Skeletal muscle tissue (tissue), 4 donors: ENCODE data around the gene NNMT. TPM values are rescaled to one million over a fixed set of nuclear protein-coding genes. Genes with fewer than 3 reads are reported as not detected.

Source experiments
- H3K27ac ChIP-seq: one replicate; pipeline ENCODE4 v1.7.0; 2013; ENCODE audit warnings: mild to moderate bottlenecking, low read depth, low read length, inconsistent platforms
- H3K27me3 ChIP-seq, 3 donors: one replicate each; pipeline ENCODE4 v1.7.0; 2013; ENCODE audit warnings: low read length in 3 of 3; ENCODE audit not compliant: control insufficient read depth in 3 of 3, insufficient read depth in 3 of 3
- H3K36me3 ChIP-seq, 3 donors: one replicate each; pipeline ENCODE4 v1.7.0; 2013; ENCODE audit warnings: low read length in 3 of 3; ENCODE audit not compliant: control insufficient read depth in 3 of 3, insufficient read depth in 3 of 3
- H3K4me1 ChIP-seq, 3 donors: one replicate each; pipeline ENCODE4 v1.7.0; 2013; ENCODE audit warnings: low read length in 3 of 3, mild to moderate bottlenecking in 3 of 3; ENCODE audit not compliant: control insufficient read depth in 3 of 3, insufficient read depth in 3 of 3
- H3K4me3 ChIP-seq, 3 donors: one replicate each; pipeline ENCODE4 v1.7.0; 2013; ENCODE audit warnings: low read length in 3 of 3
- H3K9ac ChIP-seq, 3 donors: one replicate each; pipeline ENCODE4 v1.7.0; 2013; ENCODE audit warnings: low read length in 3 of 3, mild to moderate bottlenecking in 3 of 3, moderate library complexity in 2 of 3, low read depth in 1 of 3
- H3K9me3 ChIP-seq, 3 donors: one replicate each; pipeline ENCODE4 v1.7.0; 2013; ENCODE audit warnings: low read length in 3 of 3; ENCODE audit not compliant: control insufficient read depth in 3 of 3
- total RNA-seq: library from RNA; depleted of rRNA; stranded (reverse); fragments of >200 nt; gene quantifications from one replicate; pipeline ENCODE4 v1.2.3, GENCODE V29; 2014
- donor health status: Osteomylitis.

NNMT gene
- total RNA-seq, 1 donor from 2014 or later, result 87.2 TPM

DNA sequence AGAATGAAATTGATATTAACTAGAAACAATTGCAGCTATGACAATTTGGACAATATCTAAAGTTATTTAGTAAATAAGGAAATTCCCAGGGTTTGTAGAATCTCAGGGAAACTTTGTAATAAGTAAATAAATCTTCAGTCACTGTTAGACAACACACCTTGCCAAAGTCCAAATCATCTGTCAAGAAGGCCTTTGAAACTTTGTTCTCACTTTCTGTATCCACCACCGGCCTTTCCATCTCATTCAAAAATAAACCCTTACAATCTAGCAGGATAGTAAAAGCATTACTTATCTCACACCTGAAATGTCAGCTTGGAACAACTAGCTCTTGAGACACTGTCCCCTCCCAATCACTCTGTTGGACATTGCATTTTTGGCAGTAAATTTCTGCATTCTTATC, 7.9 kb downstream of the NNMT start:
- no peak overlapping the region for H3K9ac ChIP-seq
- no peak overlapping the region for H3K27ac ChIP-seq
- no peaks in the 10 kb centered on the region for H3K27me3 ChIP-seq
- H3K4me3 ChIP-seq, result peak overlapping the region in 1 of 3 donors; percentile 10
- peaks cover 18 to 32% (median 22%) of the 10 kb centered on the region in 3 donors for H3K4me1 ChIP-seq
- no peaks in the 10 kb centered on the region for H3K9me3 ChIP-seq
- H3K36me3 ChIP-seq, result peaks cover 2 to 17% (median 8%) of the 10 kb centered on the region in 3 donors

DNA sequence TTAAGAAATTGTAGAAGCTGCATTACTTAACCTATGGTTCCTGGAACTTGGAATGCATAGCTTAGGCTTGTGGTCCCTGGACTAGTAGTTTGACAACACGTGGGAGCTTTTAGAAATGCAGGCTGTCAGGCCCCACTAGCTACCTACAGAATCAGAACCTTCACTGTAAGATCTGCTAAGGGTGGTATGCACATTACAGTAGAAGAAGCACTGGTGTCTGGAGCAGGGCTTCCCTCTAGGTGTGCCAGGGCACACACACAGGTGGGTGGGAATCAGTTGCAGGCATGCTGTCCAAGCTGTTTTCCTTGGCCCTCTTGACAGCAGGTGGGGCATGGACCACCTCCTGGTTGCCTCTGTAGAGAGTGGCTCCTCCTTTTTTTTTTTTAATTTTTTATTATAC, 8.8 kb downstream of the NNMT start:
- peak overlapping the region in 1 of 3 donors; percentile 34 for H3K4me3 ChIP-seq
- H3K27ac ChIP-seq, result no peak overlapping the region

DNA sequence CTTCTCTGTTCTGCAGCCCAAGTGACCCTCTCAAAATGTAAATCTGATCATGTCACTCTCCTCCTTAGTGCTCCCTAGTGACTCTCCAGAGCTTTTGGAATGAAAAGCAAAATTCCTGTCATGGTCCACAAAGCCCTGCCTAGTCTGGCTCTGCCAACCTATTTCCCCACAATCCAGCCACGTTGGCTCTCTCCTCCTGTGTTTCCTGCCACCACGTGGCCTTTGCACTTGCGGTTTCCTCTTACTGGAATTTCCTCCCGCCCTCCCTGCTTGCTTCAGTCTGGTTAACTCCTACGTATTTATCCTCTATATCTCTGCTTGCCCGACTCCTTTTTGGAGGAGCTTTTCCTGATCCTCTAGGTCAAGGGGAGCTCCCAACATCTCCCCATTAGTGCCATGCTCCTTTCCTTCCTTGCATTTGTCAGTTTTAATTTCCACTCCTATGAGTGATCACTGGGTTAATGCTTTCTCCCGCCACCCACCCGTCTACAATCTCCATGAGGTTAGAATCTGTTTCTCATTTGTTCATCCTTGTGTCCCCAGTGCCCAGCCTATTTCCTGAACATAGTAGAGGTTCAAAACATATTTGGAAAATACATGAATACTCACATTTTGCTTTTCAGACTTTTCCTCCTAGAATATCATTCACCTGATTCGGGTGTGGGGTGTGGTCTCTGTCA, 11.5 kb downstream of the NNMT start:
- peak overlapping the region; percentile 10 to 76 (median 50) for H3K9ac ChIP-seq
- peak overlapping the region; percentile 92 for H3K27ac ChIP-seq
- peak overlapping the region; percentile 28 to 68 (median 46) for H3K4me3 ChIP-seq
- peaks cover 21 to 33% (median 30%) of the 10 kb centered on the region in 3 donors for H3K4me1 ChIP-seq
- H3K9me3 ChIP-seq, result no peaks in the 10 kb centered on the region
- peaks cover 6 to 22% (median 8%) of the 10 kb centered on the region in 3 donors for H3K36me3 ChIP-seq
- H3K27me3 ChIP-seq, result no peaks in the 10 kb centered on the region

More for the DNA sequence above, 8.8 kb downstream of the NNMT start:
- Histone ChIP-seq H3K9me3 (no peaks in the 10 kb centered on the region), H3K36me3 (peaks cover 2 to 17% (median 8%) of the 10 kb centered on the region in 3 donors), H3K27me3 (no peaks in the 10 kb centered on the region), H3K9ac (no peak overlapping the region), H3K4me1 (peaks cover 18 to 35% (median 24%) of the 10 kb centered on the region in 3 donors)

DNA sequence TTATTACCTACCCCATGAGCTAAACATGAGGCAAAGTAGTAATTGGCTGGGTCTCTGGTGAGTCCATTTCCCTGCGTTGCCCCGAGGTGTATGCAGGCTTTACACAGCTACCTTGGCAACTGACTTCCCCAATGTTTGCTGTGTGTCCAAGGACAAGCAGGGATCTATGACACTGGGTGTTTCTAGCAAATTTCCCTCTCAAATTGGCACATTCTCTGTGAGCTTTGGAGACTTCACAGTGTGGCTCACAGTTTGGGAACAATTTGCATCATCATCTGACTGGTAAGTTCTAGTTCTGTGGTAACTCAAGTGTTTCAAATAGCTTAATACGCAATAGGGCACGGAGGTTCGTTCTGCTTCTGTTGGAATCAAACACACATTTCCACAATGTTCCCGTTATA, 12.5 kb downstream of the NNMT start:
- peak overlapping the region; percentile 28 to 68 (median 41) for H3K4me3 ChIP-seq

DNA sequence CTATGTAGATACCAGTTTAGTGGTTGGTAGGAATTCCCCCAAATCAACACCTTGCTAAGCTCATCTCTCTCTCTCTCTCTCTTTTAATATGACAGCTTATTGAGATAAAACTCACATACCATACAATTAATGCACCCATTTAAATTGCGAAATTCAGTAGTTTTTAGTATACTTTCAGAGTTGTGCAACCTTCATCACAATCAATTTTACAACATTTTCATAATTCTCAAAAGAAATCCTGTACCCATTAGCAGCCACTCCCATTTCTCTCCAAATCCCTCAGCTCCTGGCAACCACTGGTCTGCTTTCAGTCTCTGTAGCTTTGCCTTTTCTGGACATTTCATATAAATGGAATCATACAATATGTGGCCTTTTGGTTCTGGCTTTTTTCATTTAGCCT, 13.3 kb downstream of the NNMT start:
- no peaks in the 10 kb centered on the region for H3K27me3 ChIP-seq
- no peak overlapping the region for H3K9ac ChIP-seq
- peaks cover 12 to 36% (median 19%) of the 10 kb centered on the region in 3 donors for H3K36me3 ChIP-seq
- peak overlapping the region; percentile 92 for H3K27ac ChIP-seq
- H3K4me1 ChIP-seq, result peaks cover 21 to 33% (median 30%) of the 10 kb centered on the region in 3 donors
- no peaks in the 10 kb centered on the region for H3K9me3 ChIP-seq
- peak overlapping the region in 1 of 3 donors; percentile 28 for H3K4me3 ChIP-seq

More for the DNA sequence above, 12.5 kb downstream of the NNMT start:
- H3K9ac ChIP-seq, result peak overlapping the region; percentile 20 to 76 (median 35)
- peak overlapping the region; percentile 92 for H3K27ac ChIP-seq
- H3K36me3 ChIP-seq, result peaks cover 8 to 31% (median 15%) of the 10 kb centered on the region in 3 donors
- no peaks in the 10 kb centered on the region for H3K9me3 ChIP-seq
- peaks cover 21 to 33% (median 30%) of the 10 kb centered on the region in 3 donors for H3K4me1 ChIP-seq
- no peaks in the 10 kb centered on the region for H3K27me3 ChIP-seq

DNA sequence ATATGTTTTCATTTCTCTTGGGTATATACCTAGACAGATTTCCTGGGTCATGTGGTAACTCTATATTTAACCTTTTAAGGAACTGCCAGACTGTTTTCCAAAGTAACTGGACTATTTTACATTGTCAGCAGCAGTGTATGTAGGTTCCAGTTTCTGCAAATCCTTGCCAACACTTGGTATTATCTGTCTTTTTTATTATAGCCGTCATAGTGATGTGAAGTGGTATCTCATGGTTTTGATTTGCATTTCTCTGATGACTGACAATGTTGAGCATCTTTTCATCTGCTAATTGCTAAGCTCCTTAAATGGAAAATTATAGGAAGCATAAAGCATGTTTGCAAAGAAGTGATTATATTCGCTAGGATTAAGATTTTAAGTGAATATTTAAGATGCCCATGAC, 13.9 kb downstream of the NNMT start:
- H3K27me3 ChIP-seq, result no peaks in the 10 kb centered on the region
- H3K36me3 ChIP-seq, result peaks cover 12 to 37% (median 19%) of the 10 kb centered on the region in 3 donors
- no peak overlapping the region for H3K4me3 ChIP-seq
- H3K9me3 ChIP-seq, result no peaks in the 10 kb centered on the region
- peaks cover 21 to 30% (median 29%) of the 10 kb centered on the region in 3 donors for H3K4me1 ChIP-seq
- H3K27ac ChIP-seq, result no peak overlapping the region
- H3K9ac ChIP-seq, result no peak overlapping the region

DNA sequence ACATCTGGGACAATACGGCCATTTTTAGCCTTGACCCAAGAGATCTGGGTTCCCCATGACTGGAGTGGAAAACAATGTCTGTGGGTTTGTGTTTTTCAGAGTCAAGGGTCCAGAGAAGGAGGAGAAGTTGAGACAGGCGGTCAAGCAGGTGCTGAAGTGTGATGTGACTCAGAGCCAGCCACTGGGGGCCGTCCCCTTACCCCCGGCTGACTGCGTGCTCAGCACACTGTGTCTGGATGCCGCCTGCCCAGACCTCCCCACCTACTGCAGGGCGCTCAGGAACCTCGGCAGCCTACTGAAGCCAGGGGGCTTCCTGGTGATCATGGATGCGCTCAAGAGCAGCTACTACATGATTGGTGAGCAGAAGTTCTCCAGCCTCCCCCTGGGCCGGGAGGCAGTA, 15.7 kb downstream of the NNMT start:
- Histone ChIP-seq H3K27me3 (no peaks in the 10 kb centered on the region), H3K4me3 (no peak overlapping the region), H3K9me3 (no peaks in the 10 kb centered on the region), H3K36me3 (peaks cover 12 to 49% (median 23%) of the 10 kb centered on the region in 3 donors), H3K27ac (no peak overlapping the region), H3K9ac (no peak overlapping the region), H3K4me1 (peaks cover 20 to 34% (median 27%) of the 10 kb centered on the region in 3 donors)

DNA sequence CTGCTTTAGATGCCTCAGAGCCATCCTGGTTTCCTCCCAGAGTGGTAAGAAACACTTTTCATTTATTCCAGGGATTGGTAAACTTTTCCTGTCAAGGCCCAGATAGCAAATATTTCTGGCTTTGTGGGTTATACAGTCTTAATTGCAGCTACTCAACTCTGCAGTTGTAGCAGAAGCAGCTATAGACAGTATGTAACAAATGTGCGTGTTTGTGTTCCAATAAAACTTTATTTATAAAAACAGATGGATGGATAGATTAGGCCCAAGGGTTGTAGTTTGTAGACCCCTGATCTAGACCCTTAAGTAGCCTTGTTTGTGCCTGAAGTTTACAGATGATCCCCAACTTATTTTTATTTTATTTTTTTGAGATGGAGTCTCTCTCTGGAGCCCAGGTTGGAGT, 17.9 kb downstream of the NNMT start:
- Histone ChIP-seq H3K9ac (no peak overlapping the region), H3K36me3 (peaks cover 12 to 49% (median 23%) of the 10 kb centered on the region in 3 donors), H3K4me1 (peaks cover 3 to 18% (median 8%) of the 10 kb centered on the region in 3 donors), H3K27me3 (no peaks in the 10 kb centered on the region), H3K9me3 (no peaks in the 10 kb centered on the region), H3K4me3 (no peak overlapping the region), H3K27ac (no peak overlapping the region)

DNA sequence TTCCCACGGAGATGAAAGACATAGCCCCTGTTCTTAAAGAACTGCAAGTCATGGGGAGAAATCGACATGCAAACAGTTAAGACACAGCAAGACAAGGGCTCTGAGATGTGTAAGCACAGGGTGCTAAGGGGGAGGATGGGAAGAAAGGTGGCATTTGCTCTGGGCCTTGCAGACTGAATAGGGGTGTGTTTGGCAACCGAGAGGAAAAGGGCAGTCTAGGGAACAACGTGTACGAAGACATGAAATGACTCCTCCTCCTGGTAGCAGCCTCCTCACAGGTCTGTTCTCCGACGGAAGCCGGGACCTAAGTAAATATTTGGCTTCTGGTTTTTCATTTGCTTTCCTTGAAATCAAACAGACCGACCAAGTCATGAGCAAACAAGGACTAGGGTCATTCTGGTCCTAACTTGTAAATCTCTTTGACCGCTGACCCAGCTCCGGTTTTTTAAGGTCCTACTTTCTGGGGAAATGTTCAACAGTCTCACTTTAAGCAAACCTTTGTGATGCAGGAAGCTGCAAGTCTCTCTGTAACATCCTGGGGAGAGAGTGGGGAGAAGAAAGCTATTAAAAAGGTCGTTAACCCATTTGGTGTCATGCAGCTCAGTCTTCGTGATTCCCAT, 19.7 kb downstream of the NNMT start:
- no peaks in the 10 kb centered on the region for H3K9me3 ChIP-seq
- H3K9ac ChIP-seq, result no peak overlapping the region
- peaks cover 3 to 11% (median 6%) of the 10 kb centered on the region in 3 donors for H3K4me1 ChIP-seq
- peaks cover 12 to 41% (median 23%) of the 10 kb centered on the region in 3 donors for H3K36me3 ChIP-seq
- H3K27ac ChIP-seq, result peak overlapping the region; percentile 6
- H3K4me3 ChIP-seq, result no peak overlapping the region
- no peaks in the 10 kb centered on the region for H3K27me3 ChIP-seq
